Immature natural killer cell (primary cell): ENCODE results near the gene KRTAP1-3. TPM values are rescaled to one million over a fixed set of nuclear protein-coding genes. Genes with fewer than 3 reads are reported as not detected.

ENCODE experiments used
- DNase-seq, 3 donors: peaks; one replicate each; pipeline ENCODE4 v3.0.0; 2022; ENCODE audit warnings: mixed read lengths in 1 of 3
- H3K27ac Mint-ChIP-seq, 6 donors: one replicate each; pipeline ENCODE4 v1.8.0; 2020; ENCODE audit warnings: mixed read lengths in 6 of 6, mild to moderate bottlenecking in 5 of 6, inconsistent platforms in 4 of 6, moderate library complexity in 3 of 6
- H3K27me3 Mint-ChIP-seq, 3 donors: one replicate each; pipeline ENCODE4 v1.8.0; 2020 to 2021; ENCODE audit warnings: low read depth in 3 of 3, mild to moderate bottlenecking in 3 of 3, mixed read lengths in 3 of 3, moderate library complexity in 3 of 3, inconsistent platforms in 1 of 3
- H3K36me3 Mint-ChIP-seq, 3 donors: one replicate each; pipeline ENCODE4 v1.8.0; 2020; ENCODE audit warnings: mixed read lengths in 3 of 3, inconsistent platforms in 2 of 3, mild to moderate bottlenecking in 2 of 3
- H3K4me1 Mint-ChIP-seq, 2 donors: one replicate each; pipeline ENCODE4 v1.8.0; 2020; ENCODE audit warnings: inconsistent platforms in 2 of 2, mild to moderate bottlenecking in 2 of 2, mixed read lengths in 2 of 2, moderate library complexity in 1 of 2
- H3K4me3 Mint-ChIP-seq, 5 donors: one replicate each; pipeline ENCODE4 v1.8.0; 2020; ENCODE audit warnings: mild to moderate bottlenecking in 5 of 5, mixed read lengths in 5 of 5, inconsistent platforms in 3 of 5, moderate library complexity in 3 of 5
- H3K9me3 Mint-ChIP-seq, 6 donors: one replicate each; pipeline ENCODE4 v1.8.0; 2020; ENCODE audit warnings: mild to moderate bottlenecking in 6 of 6, mixed read lengths in 6 of 6, inconsistent platforms in 4 of 6, moderate library complexity in 3 of 6
- polyA plus RNA-seq, 3 donors: library from polyadenylated mRNA; unstranded; fragments of 300-500 nt; fragmentation: Illumina TruSeq; gene quantifications; one replicate each; pipeline ENCODE4 v1.2.3, GENCODE V29; 2021

KRTAP1-3 gene
- polyA plus RNA-seq, 3 donors from 2014 or later, result not detected

DNA sequence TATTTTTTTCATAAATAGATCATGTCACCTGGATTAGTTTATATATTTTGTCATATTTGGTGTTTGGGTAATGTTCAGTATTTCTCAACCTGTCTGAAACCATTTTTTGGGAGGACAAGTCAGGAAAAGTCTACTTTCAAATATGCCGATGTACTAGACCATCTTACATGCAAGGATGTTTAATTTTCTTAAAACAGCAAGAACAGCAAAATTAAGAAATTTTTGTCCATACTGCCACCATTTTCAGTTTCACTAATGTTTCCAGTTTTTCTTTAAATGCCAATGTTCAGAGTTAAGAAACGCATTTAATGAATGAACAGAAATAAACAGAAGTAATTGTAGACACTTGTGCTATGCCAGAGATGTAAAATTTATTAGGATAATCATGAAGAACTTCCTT lies 41.6 kb downstream of the KRTAP1-3 start:
- DNase-seq, result no peak
- Mint-ChIP-seq H3K36me3 (no peaks in the 10 kb centered on the region), H3K27me3 (peaks cover 8 to 16% (median 14%) of the 10 kb centered on the region in 3 donors), H3K4me1 (no peaks in the 10 kb centered on the region), H3K4me3 (no peak overlapping the region), H3K9me3 (no peaks in the 10 kb centered on the region), H3K27ac (no peak overlapping the region)

- H3K4me1 Mint-ChIP-seq, result no peaks in the 10 kb centered on the region
- H3K4me3 Mint-ChIP-seq, result no peak overlapping the region
- H3K27me3 Mint-ChIP-seq, result peaks cover 8 to 16% (median 12%) of the 10 kb centered on the region in 3 donors
- H3K9me3 Mint-ChIP-seq, result no peaks in the 10 kb centered on the region
- no peak overlapping the region for H3K27ac Mint-ChIP-seq
- no peaks in the 10 kb centered on the region for H3K36me3 Mint-ChIP-seq
- no peak for DNase-seq
These were observed 42.0 kb downstream of the KRTAP1-3 start for GRCh38 chr17:40992666-40993065.

DNA sequence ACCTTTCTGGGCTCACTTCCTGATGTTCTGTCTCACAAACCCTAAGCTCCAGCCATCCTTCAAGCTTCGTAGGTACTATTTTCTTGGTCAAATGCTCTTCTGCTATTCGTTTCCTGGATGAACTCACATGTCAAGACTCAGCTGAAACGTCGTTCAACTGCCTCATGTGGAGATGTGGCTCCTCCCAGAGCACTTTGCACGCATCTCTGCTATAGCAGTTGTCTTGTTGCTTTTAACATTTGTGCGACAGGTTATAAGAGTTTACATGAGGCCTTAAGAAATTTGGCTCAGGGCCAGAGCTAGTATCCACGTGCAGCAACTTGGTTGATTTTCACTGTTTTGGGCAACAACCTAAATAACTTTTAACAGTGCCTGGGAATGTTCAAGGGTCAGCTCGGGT lies 47.8 kb downstream of the KRTAP1-3 start:
- Mint-ChIP-seq H3K27ac (no peak overlapping the region), H3K4me1 (no peaks in the 10 kb centered on the region), H3K36me3 (no peaks in the 10 kb centered on the region), H3K9me3 (no peaks in the 10 kb centered on the region), H3K4me3 (no peak overlapping the region), H3K27me3 (peaks cover 0 to 2% (median 2%) of the 10 kb centered on the region in 3 donors)
- DNase-seq, result no peak

DNA sequence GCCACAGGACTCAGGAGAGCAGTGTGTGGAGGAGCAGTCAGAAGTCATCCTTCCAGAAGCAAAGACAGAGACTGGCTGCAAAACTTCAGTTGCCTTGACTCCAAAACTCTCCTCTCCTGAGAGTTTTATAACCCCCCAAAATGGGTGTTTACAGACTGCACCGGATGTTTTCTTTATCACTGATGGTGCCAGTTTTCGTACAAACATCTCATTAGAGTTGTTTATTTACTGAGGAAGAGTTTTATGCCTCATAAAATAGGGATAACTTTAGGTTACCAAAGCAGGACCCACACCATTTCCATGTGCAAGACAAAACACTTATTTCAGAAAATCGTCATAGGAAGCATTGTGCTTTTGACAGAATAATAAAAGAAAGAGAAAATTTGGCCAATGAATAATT lies 50.4 kb downstream of the KRTAP1-3 start, which contains the start of gene KRT40:
Gene KRT40, minus strand, starts transcription at position 101 of the 400 bp plus-strand sequence. Its CDS starts 53 bp downstream, at position 48.
- Mint-ChIP-seq H3K27me3 (peaks cover 0 to 4% (median 4%) of the 10 kb centered on the region in 3 donors), H3K4me3 (no peak within 1 kb of the TSS), H3K4me1 (no peaks in the 10 kb centered on the region), H3K27ac (no peak within 1 kb of the TSS), H3K9me3 (no peaks in the 10 kb centered on the region), H3K36me3 (no peaks in the 10 kb centered on the region)
- DNase-seq, result no peak

Other genes starting within 250 kb of the KRTAP1-3 start
- gene KRT28, start 234.9 kb downstream of the KRTAP1-3 start, polyA plus RNA-seq, result not detected
- 100 to 1,000 TPM; 120 to 191 (median 182) TPM for gene KRT10, start 212.3 kb downstream of the KRTAP1-3 start, polyA plus RNA-seq
- gene KRT12, start 167.7 kb downstream of the KRTAP1-3 start, polyA plus RNA-seq, result not detected
- gene KRT20, start 149.6 kb downstream of the KRTAP1-3 start, polyA plus RNA-seq, result not detected
- not detected for gene KRT23, start 97.2 kb downstream of the KRTAP1-3 start, polyA plus RNA-seq
- gene KRT39, start 67.9 kb downstream of the KRTAP1-3 start, polyA plus RNA-seq, result not detected
- gene KRT40, start 50.5 kb downstream of the KRTAP1-3 start, polyA plus RNA-seq, result not detected
- not detected for gene KRTAP3-3, start 40.7 kb downstream of the KRTAP1-3 start, polyA plus RNA-seq
- not detected for gene KRTAP3-2, start 35.0 kb downstream of the KRTAP1-3 start, polyA plus RNA-seq
- not detected for gene KRTAP3-1, start 25.7 kb downstream of the KRTAP1-3 start, polyA plus RNA-seq
- not detected for gene KRTAP1-5, start 7.7 kb downstream of the KRTAP1-3 start, polyA plus RNA-seq
- gene KRTAP1-4, start 4.7 kb downstream of the KRTAP1-3 start, polyA plus RNA-seq, result not detected
- gene KRTAP1-1, start 6.6 kb upstream of the KRTAP1-3 start, polyA plus RNA-seq, result not detected
- gene KRTAP2-1, start 12.4 kb upstream of the KRTAP1-3 start, polyA plus RNA-seq, result not detected
- gene KRTAP2-2, start 20.4 kb upstream of the KRTAP1-3 start, polyA plus RNA-seq, result not detected
- gene KRTAP2-3, start 25.2 kb upstream of the KRTAP1-3 start, polyA plus RNA-seq, result not detected
- gene KRTAP2-4, start 31.0 kb upstream of the KRTAP1-3 start, polyA plus RNA-seq, result not detected
- gene KRTAP4-7, start 49.3 kb upstream of the KRTAP1-3 start, polyA plus RNA-seq, result not detected
- not detected for gene KRTAP4-8, start 63.3 kb upstream of the KRTAP1-3 start, polyA plus RNA-seq
- not detected for gene KRTAP4-16, start 67.3 kb upstream of the KRTAP1-3 start, polyA plus RNA-seq
- gene KRTAP4-9, start 70.5 kb upstream of the KRTAP1-3 start, polyA plus RNA-seq, result not detected
- gene KRTAP4-11, start 83.5 kb upstream of the KRTAP1-3 start, polyA plus RNA-seq, result not detected
- not detected for gene KRTAP4-12, start 89.3 kb upstream of the KRTAP1-3 start, polyA plus RNA-seq
- gene KRTAP4-6, start 105.7 kb upstream of the KRTAP1-3 start, polyA plus RNA-seq, result not detected
- gene KRTAP4-5, start 115.0 kb upstream of the KRTAP1-3 start, polyA plus RNA-seq, result not detected
- gene KRTAP4-4, start 125.9 kb upstream of the KRTAP1-3 start, polyA plus RNA-seq, result not detected
- gene KRTAP4-3, start 133.3 kb upstream of the KRTAP1-3 start, polyA plus RNA-seq, result not detected
- not detected for gene KRTAP4-2, start 143.3 kb upstream of the KRTAP1-3 start, polyA plus RNA-seq
- not detected for gene KRTAP4-1, start 150.0 kb upstream of the KRTAP1-3 start, polyA plus RNA-seq
- not detected for gene KRTAP9-1, start 155.0 kb upstream of the KRTAP1-3 start, polyA plus RNA-seq
- not detected for gene KRTAP9-2, start 191.8 kb upstream of the KRTAP1-3 start, polyA plus RNA-seq
- not detected for gene KRTAP9-3, start 197.6 kb upstream of the KRTAP1-3 start, polyA plus RNA-seq
- not detected for gene KRTAP9-8, start 203.1 kb upstream of the KRTAP1-3 start, polyA plus RNA-seq
- gene KRTAP9-4, start 214.8 kb upstream of the KRTAP1-3 start, polyA plus RNA-seq, result not detected
- gene KRTAP9-9, start 220.5 kb upstream of the KRTAP1-3 start, polyA plus RNA-seq, result not detected
- gene KRTAP9-6, start 230.5 kb upstream of the KRTAP1-3 start, polyA plus RNA-seq, result not detected
- gene KRTAP9-7, start 240.8 kb upstream of the KRTAP1-3 start, polyA plus RNA-seq, result not detected